ENCODE measurements around the gene LRRC75A. TPM values are rescaled to one million over a fixed set of nuclear protein-coding genes. Genes with fewer than 3 reads are reported as not detected.

Gene LRRC75A
- total and polyA plus RNA-seq, 2 experiments from 2014 or later, result 5.3 to 26.2 TPM

- no peaks in the 10 kb centered on the region for H3K9me3 Mint-ChIP-seq
- no peak for TF ChIP-seq POLR2AphosphoS5 (IDR thresholded peaks at IDR 0.05; ENCODE audit: low read depth)
- TF ChIP-seq ZNF114 (CRISPR knock-in tag; IDR thresholded peaks at IDR 0.05), result no peak
- no peak for TF ChIP-seq ZNF462 (CRISPR knock-in tag; IDR thresholded peaks at IDR 0.05)
- no peak for TF ChIP-seq STAT1 (IDR thresholded peaks at IDR 0.05; ENCODE audit: unreplicated experiment)
- no peak for TF ChIP-seq ZNF331 (CRISPR knock-in tag; IDR thresholded peaks at IDR 0.05; ENCODE audit: low read depth)
- TF ChIP-seq REST (IDR thresholded peaks at IDR 0.05; ENCODE audit: unreplicated experiment), result no peak
- no peak for TF ChIP-seq NANOG (IDR thresholded peaks at IDR 0.05; ENCODE audit: borderline replicate concordance)
- TF ChIP-seq CREB1 (CRISPR knock-in tag; IDR thresholded peaks at IDR 0.05; ENCODE audit: low read depth), result no peak
- no peak for TF ChIP-seq CTCF (conservative IDR thresholded peaks at IDR 0.05; ENCODE audit: low read depth in 2 of 2)
- TF ChIP-seq EZH2 (IDR thresholded peaks at IDR 0.05; ENCODE audit: low read depth, unreplicated experiment), result no peak
- TF ChIP-seq ETS1 (IDR thresholded peaks at IDR 0.05), result no peak
- no peak for TF ChIP-seq JUNB (IDR thresholded peaks at IDR 0.05; ENCODE audit: unreplicated experiment)
- no peak for TF ChIP-seq EZH2phosphoT487 (IDR thresholded peaks at IDR 0.05; ENCODE audit: unreplicated experiment)
- H3K4me3 ChIP-seq, result peak overlapping the region; percentile 21; the same call in 1 of the 2 replicates
- peaks cover 81% of the 10 kb centered on the region for H3K4me1 Mint-ChIP-seq
- H3K9me2 ChIP-seq (ENCODE audit: insufficient read depth), result no peaks in the 10 kb centered on the region
- 0 out of 2 replicates have a peak, but pooled peaks cover 3% of the 10 kb centered on the region for H4K20me1 ChIP-seq (replicated peaks; ENCODE audit: insufficient read depth)
- DNase-seq (ENCODE audit: low spot score), result peak; percentile 84
- peak overlapping the region; percentile 64 for H3K4me2 ChIP-seq
- peaks cover 56% of the 10 kb centered on the region for H3K4me1 ChIP-seq (ENCODE audit: insufficient read depth)
- peak overlapping the region; percentile 92 for H3K27ac Mint-ChIP-seq
- no peaks in the 10 kb centered on the region for H3K27me3 ChIP-seq (ENCODE audit: insufficient read depth)
- H3K79me2 ChIP-seq (replicated peaks; ENCODE audit: insufficient read depth), result peaks cover 49% of the 10 kb centered on the region
- H3F3A ChIP-seq (replicated peaks; ENCODE audit: low read depth), result peaks cover 28% of the 10 kb centered on the region
- peak; percentile 25 for ATAC-seq
- H3K27me3 Mint-ChIP-seq (ENCODE audit: insufficient read depth, low read depth, poor library complexity), result peaks cover 30% of the 10 kb centered on the region
- H3K36me3 ChIP-seq (ENCODE audit: insufficient read depth), result no peaks in the 10 kb centered on the region; the same call in 1 of the 2 replicates
- peak overlapping the region; percentile 97 for H3K27ac ChIP-seq (ENCODE audit: low read depth)
- no peak overlapping the region for H2AFZ ChIP-seq
- peaks cover 7% of the 10 kb centered on the region; the same call in 2 of the 3 replicates for H3K36me3 Mint-ChIP-seq (ENCODE audit: low read depth)
- peak overlapping the region; percentile 42; the same call in 1 of the 3 replicates for H3K4me3 Mint-ChIP-seq
Measured at GRCh38 chr17:16486373-16487250, 5.4 kb downstream of the LRRC75A start.
